SK-N-SH (cell line): ENCODE data around the gene HEPHL1. TPM values are rescaled to one million over a fixed set of nuclear protein-coding genes. Genes with fewer than 3 reads are reported as not detected.

Source experiments
- CTCF ChIA-PET: fragments of 300-600, 350-600 bp; formaldehyde crosslinking; extraction: SDS; loops from one replicate; lab custom pipeline; 2021; lab: Yijun Ruan, JAX
- POLR2A ChIA-PET: fragments of 350-600 bp; sonication (Branson Sonifier 250); formaldehyde crosslinking; extraction: SDS; loops from one replicate; lab custom pipeline; 2020; ENCODE audit warnings: antibody characterized with exemption, inconsistent platforms; lab: Yijun Ruan, JAX
- DNase-seq: peaks from one replicate; pipeline ENCODE4 v3.0.0; 2012
- H2AFZ ChIP-seq: fragments of 200-600 bp; sonication (generic); 2 replicates; pipeline ENCODE4 v1.8.1; 2016; ENCODE audit warnings: antibody characterized with exemption, mild to moderate bottlenecking, low read depth
- H3F3A ChIP-seq: fragments of 200-600 bp; sonication (generic); replicated peaks from 2 replicates; pipeline ENCODE3; 2016; ENCODE audit warnings: antibody characterized with exemption, mild to moderate bottlenecking; ENCODE audit not compliant: insufficient read depth
- H3K27ac ChIP-seq, 2 experiments: fragments of 200-500 bp in 1 of 2; fragments of 200-600 bp in 1 of 2; sonication (Bioruptor generic) in 1 of 2; sonication (generic), shearing (Covaris generic) in 1 of 2; 2 replicates each; pipeline versions ENCODE4 v1.5.1 to v1.6.1; 2014 to 2016; ENCODE audit warnings: low read depth in 2 of 2, inconsistent platforms in 1 of 2, low read length in 1 of 2, mild to moderate bottlenecking in 1 of 2, mixed read lengths in 1 of 2
- H3K27me3 ChIP-seq: fragments of 200-600 bp; sonication (generic), shearing (Covaris generic); 2 replicates; pipeline ENCODE4 v1.6.1; 2016; ENCODE audit warnings: mixed run types; ENCODE audit not compliant: insufficient read depth
- H3K36me3 ChIP-seq, 2 experiments: fragments of 200-500 bp in 1 of 2; fragments of 200-600 bp in 1 of 2; sonication (Bioruptor generic) in 1 of 2; sonication (generic) in 1 of 2; replicated peaks in 1 of 2; 2 replicates each; pipeline versions ENCODE3 to v1.5.1; 2014 to 2016; ENCODE audit warnings: low read length in 1 of 2, mild to moderate bottlenecking in 1 of 2; ENCODE audit not compliant: insufficient read depth in 2 of 2, control insufficient read depth in 1 of 2
- H3K4me1 ChIP-seq, 2 experiments: fragments of 200-500 bp in 1 of 2; fragments of 200-600 bp in 1 of 2; sonication (Bioruptor generic) in 1 of 2; sonication (generic), shearing (Covaris generic) in 1 of 2; 2 replicates each; pipeline versions ENCODE4 v1.5.1 to v1.6.1; 2014 to 2016; ENCODE audit warnings: low read depth in 1 of 2, low read length in 1 of 2, mixed run types in 1 of 2; ENCODE audit not compliant: insufficient read depth in 2 of 2, control insufficient read depth in 1 of 2
- H3K4me2 ChIP-seq: fragments of 200-600 bp; sonication (generic), shearing (Covaris generic); 2 replicates; pipeline ENCODE4 v1.6.1; 2017; ENCODE audit warnings: mixed run types
- H3K4me3 ChIP-seq, 2 experiments: fragments of 200-500 bp in 1 of 2; fragments of 200-600 bp in 1 of 2; sonication (Bioruptor generic) in 1 of 2; sonication (generic), shearing (Covaris generic) in 1 of 2; 2 replicates each; pipeline versions ENCODE4 v1.5.1 to v1.8.1; 2014 to 2016; ENCODE audit warnings: low read depth in 2 of 2, inconsistent platforms in 1 of 2, low read length in 1 of 2, mild to moderate bottlenecking in 1 of 2, mixed read lengths in 1 of 2, moderate library complexity in 1 of 2
- H3K79me2 ChIP-seq: fragments of 200-600 bp; sonication (generic); 2 replicates; pipeline ENCODE4 v1.8.1; 2017; ENCODE audit warnings: mild to moderate bottlenecking; ENCODE audit not compliant: insufficient read depth
- H3K9ac ChIP-seq: fragments of 200-600 bp; sonication (generic); 2 replicates; pipeline ENCODE4 v1.6.1; 2017; ENCODE audit warnings: mixed run types
- H3K9me2 ChIP-seq: fragments of 200-600 bp; sonication (generic); 2 replicates; pipeline ENCODE4 v1.6.1; 2017; ENCODE audit warnings: mixed run types
- H3K9me3 ChIP-seq: fragments of 200-600 bp; sonication (generic); 2 replicates; pipeline ENCODE4 v1.6.1; 2017; ENCODE audit warnings: mixed run types, mild to moderate bottlenecking, moderate library complexity
- H4K20me1 ChIP-seq: fragments of 200-600 bp; sonication (generic); 2 replicates; pipeline ENCODE4 v1.6.1; 2017; ENCODE audit warnings: mild to moderate bottlenecking, mixed run types; ENCODE audit not compliant: insufficient read depth
- CTCF ChIP-seq: fragments of 200-600 bp; sonication (generic); IDR thresholded peaks from 2 replicates; pipeline ENCODE4 v1.6.1; 2017; ENCODE audit warnings: antibody characterized with exemption, mild to moderate bottlenecking, moderate library complexity
- EZH2phosphoT487 ChIP-seq: fragments of 200-600 bp; sonication (generic); IDR thresholded peaks from 2 replicates; pipeline ENCODE4 v1.6.1; 2017; ENCODE audit warnings: low read depth, mixed run types, mild to moderate bottlenecking, antibody characterized with exemption, moderate library complexity, borderline replicate concordance
- GABPA ChIP-seq: IDR thresholded peaks from 2 replicates; pipeline ENCODE4 v1.4.0; 2012; ENCODE audit warnings: low read depth, mild to moderate bottlenecking
- JUND ChIP-seq: IDR thresholded peaks from 2 replicates; pipeline ENCODE4 v1.4.0; 2012
- MXI1 ChIP-seq: IDR thresholded peaks from 2 replicates; pipeline ENCODE4 v1.6.1; 2012; ENCODE audit warnings: mild to moderate bottlenecking, low read depth, low read length, improper control_type of control experiment
- RXRA ChIP-seq: IDR thresholded peaks from 2 replicates; pipeline ENCODE4 v1.4.0; 2012; ENCODE audit warnings: low read depth, mild to moderate bottlenecking, borderline replicate concordance
- SIN3A ChIP-seq: IDR thresholded peaks from 2 replicates; pipeline ENCODE4 v1.6.1; 2012; ENCODE audit warnings: low read depth, mild to moderate bottlenecking, low read length, moderate library complexity, borderline replicate concordance
- SMC3 ChIP-seq: IDR thresholded peaks from 2 replicates; pipeline ENCODE4 v1.6.1; 2012; ENCODE audit warnings: low read depth, low read length, improper control_type of control experiment
- WGBS: methylation state at CpG from one replicate; pipeline ENCODE4 v1.1.6; 2017; ENCODE audit warnings: low lambda C conversion rate; 5-methylcytosine and 5-hydroxymethylcytosine counted together
- polyA plus RNA-seq, 3 experiments: library from polyadenylated mRNA; depleted of rRNA; stranded (reverse); fragments of >200 nt; gene quantifications; 2 replicates each; pipeline ENCODE4 v1.2.3, GENCODE V29; 2012

The HEPHL1 gene
- polyA plus RNA-seq, 1 of the 3 experiments (the other 2 are of a cell fraction) = not detected

- Histone ChIP-seq H3K27me3 (no peaks in the 10 kb centered on the region), H3K4me3 (no peak overlapping the region), H4K20me1 (no peaks in the 10 kb centered on the region), H3K79me2 (no peaks in the 10 kb centered on the region), H3K36me3 (no peaks in the 10 kb centered on the region), H2AFZ (no peak overlapping the region), H3K9me2 (no peaks in the 10 kb centered on the region), H3K4me1 (no peaks in the 10 kb centered on the region), H3K9me3 (no peaks in the 10 kb centered on the region), H3F3A (no peaks in the 10 kb centered on the region), H3K9ac (no peak overlapping the region), H3K4me2 (no peak overlapping the region), H3K27ac (no peak overlapping the region)
- ChIA-PET CTCF (no interaction called here), POLR2A (no interaction called here)
- no peak for TF ChIP-seq SIN3A
- TF ChIP-seq JUND = no peak
- no peak for TF ChIP-seq MXI1
- WGBS = 95% methylated on average over 6 of the region's 6 CpGs
- no peak for DNase-seq
Measured at GRCh38 chr11:94120946-94121345, 99.8 kb downstream of the HEPHL1 start.

- Histone ChIP-seq H3K36me3 (no peaks in the 10 kb centered on the region), H3K4me3 (no peak overlapping the region), H3K27me3 (no peaks in the 10 kb centered on the region), H2AFZ (no peak overlapping the region), H3K4me1 (peaks cover 11 to 15% of the 10 kb centered on the region in 2 experiments), H3K79me2 (peaks cover 27% of the 10 kb centered on the region), H3K27ac (no peak overlapping the region), H3K9me3 (no peaks in the 10 kb centered on the region), H3F3A (peaks cover 6% of the 10 kb centered on the region), H4K20me1 (no peaks in the 10 kb centered on the region), H3K9me2 (no peaks in the 10 kb centered on the region), H3K9ac (no peak overlapping the region), H3K4me2 (no peak overlapping the region)
- no peak for TF ChIP-seq GABPA
- no peak for TF ChIP-seq EZH2phosphoT487
- TF ChIP-seq SMC3 = no peak
- no peak for TF ChIP-seq SIN3A
- no peak for TF ChIP-seq RXRA
- DNase-seq = no peak
- WGBS = 91% methylated on average over 6 of the region's 8 CpGs
- POLR2A ChIA-PET = no interaction called here
- CTCF ChIA-PET = interaction anchor here (1.2 kb wide), 1 partner anchor 230 kb away, joined by 4 read pairs; no protein-coding TSS in a partner anchor
Measured at GRCh38 chr11:94125407-94126115, 104.4 kb downstream of the HEPHL1 start.

GRCh38 chr11:94127638-94128037 lies 106.5 kb downstream of the HEPHL1 start:
- ChIA-PET CTCF (interaction anchor here (2.1 to 2.8 kb wide), 2 partner anchors 206 to 232 kb away, joined by 6 to 12 read pairs; no protein-coding TSS in a partner anchor), POLR2A (interaction anchor here (0.6 kb wide), 1 partner anchor 365 kb away, joined by 3 read pairs; no protein-coding TSS in a partner anchor)
- DNase-seq = no peak
- H3K27me3 ChIP-seq = no peaks in the 10 kb centered on the region
- peak overlapping the region; percentile 85 for H3K4me2 ChIP-seq
- no peak for TF ChIP-seq CTCF
- H3K79me2 ChIP-seq = peaks cover 48% of the 10 kb centered on the region
- H3K36me3 ChIP-seq = no peaks in the 10 kb centered on the region
- no peak overlapping the region for H2AFZ ChIP-seq
- peak overlapping the region; percentile 89 to 95 for H3K27ac ChIP-seq
- H3K9me3 ChIP-seq = no peaks in the 10 kb centered on the region
- peak overlapping the region; percentile 91 for H3K9ac ChIP-seq
- H4K20me1 ChIP-seq = peaks cover 16% of the 10 kb centered on the region; the same call in 1 of the 2 replicates
- H3K4me1 ChIP-seq = peaks cover 31 to 34% of the 10 kb centered on the region in 2 experiments
- peaks cover 6% of the 10 kb centered on the region for H3F3A ChIP-seq
- H3K9me2 ChIP-seq = no peaks in the 10 kb centered on the region
- peak overlapping the region; percentile 69 to 74 for H3K4me3 ChIP-seq
